NOMO-1 (cell line): ENCODE data around the gene RASA2.

ENCODE experiments used
- DNase-seq, 2 experiments: peaks; one replicate each; lab custom pipeline; 2025; ENCODE audit not compliant: unreplicated experiment in 2 of 2; lab: John Stamatoyannopoulos, UW

Gene RASA2

DNA sequence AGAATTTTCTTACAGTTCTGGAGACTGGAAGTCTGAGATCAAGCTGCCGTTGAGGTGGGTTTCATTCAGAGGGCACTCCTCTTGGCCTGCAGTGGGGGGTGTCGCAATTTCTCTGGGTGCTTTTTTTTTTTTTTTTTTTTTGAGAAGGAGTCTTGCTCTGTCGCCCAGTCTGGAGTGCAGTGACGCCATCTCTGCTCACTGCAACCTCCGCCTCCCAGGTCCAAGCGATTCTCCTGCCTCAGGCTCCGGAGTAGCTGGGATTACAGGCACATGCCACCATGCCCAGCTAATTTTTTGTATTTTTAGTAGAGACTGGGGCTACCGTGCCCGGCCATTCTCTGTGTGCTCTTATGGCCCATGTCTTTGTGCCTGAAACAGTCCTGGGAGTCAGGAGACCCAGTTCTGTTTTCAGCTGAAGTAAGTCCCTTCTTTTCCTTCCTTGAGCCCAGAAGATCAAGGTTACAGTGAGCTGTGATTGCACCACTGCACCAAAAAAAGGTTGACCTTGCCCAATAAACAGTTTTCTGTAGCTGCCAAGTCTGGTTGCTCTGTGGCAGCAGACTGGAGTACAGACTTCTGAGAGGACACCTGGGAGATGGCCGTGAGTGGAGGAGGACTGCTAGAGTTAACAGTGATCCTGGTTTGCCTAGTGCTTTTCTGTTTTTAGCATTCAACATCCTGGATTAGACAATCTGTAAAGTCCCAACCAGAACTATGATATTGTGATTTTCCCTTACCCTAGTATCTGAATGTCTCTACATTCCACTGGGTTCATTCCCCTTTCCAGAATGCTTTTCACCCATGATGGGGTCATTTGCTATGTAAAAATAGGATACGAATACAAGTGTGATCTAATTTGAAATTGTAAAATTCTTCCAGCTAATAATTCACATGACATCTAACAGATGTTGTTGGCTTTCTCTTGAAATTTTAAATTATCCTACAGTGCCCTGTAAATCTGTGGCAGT is 174.7 kb downstream of the RASA2 start:
- DNase-seq = peak; percentile 54 to 57

DNA sequence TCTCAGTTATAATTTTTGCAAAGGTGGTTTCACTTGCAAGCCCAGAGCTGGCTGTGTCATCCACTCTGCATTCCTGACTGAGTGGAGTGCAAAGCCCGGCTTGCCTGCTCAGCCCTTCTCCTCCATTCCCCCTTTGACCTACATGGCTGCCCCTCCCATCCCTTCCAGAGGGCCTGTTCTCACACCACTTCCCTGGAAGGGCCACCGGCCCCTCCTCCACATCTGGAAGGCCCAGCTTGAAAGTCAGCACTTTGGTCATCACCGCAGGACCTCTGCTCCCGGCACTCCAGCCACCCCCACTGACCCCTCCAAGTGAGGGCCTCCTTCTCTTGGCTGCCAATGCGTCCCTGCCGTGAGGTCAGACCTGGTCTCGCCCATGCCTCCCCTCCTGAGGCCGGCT is 177.2 kb downstream of the RASA2 start:
- DNase-seq = no peak
